Dedifferentiated amniotic fluid mesenchymal stem cell (primary cell): ENCODE results near the gene USP49.

Experiments
- DNase-seq: peaks from one replicate; pipeline ENCODE4 v3.0.0-alpha.2; 2016; ENCODE audit errors: extremely low spot score

Gene USP49

GRCh38 chr6:41929924-41930323 lies 34.7 kb upstream of the USP49 start:
- no peak for DNase-seq

- no peak for DNase-seq
These were observed 32.1 kb upstream of the USP49 start for GRCh38 chr6:41927253-41927652.

- no peak for DNase-seq
These were observed 27.0 kb upstream of the USP49 start for GRCh38 chr6:41922154-41922553.

- DNase-seq, result no peak
These were observed 26.5 kb upstream of the USP49 start for GRCh38 chr6:41921712-41921998.

- DNase-seq, result peak; percentile 94
These were observed 25.9 kb upstream of the USP49 start, which contains the start of the genes BYSL and MED20 for GRCh38 chr6:41920921-41921711. Gene BYSL, plus strand, starts transcription at chr6:41921499. Its CDS starts 64 bp downstream, at chr6:41921563. Gene MED20, minus strand, starts transcription at chr6:41921139. Its CDS starts 121 bp downstream, at chr6:41921018.

GRCh38 chr6:41917528-41917927 lies 22.4 kb upstream of the USP49 start:
- DNase-seq, result peak; percentile 90

GRCh38 chr6:41914869-41915530 lies 19.8 kb upstream of the USP49 start:
- DNase-seq, result no peak

GRCh38 chr6:41914343-41914742 lies 19.2 kb upstream of the USP49 start:
- DNase-seq, result no peak

- DNase-seq, result no peak
These were observed 14.6 kb upstream of the USP49 start for GRCh38 chr6:41909727-41910126.

GRCh38 chr6:41901882-41902519 lies 6.8 kb upstream of the USP49 start:
- DNase-seq, result no peak

- no peak for DNase-seq
These were observed 5.7 kb upstream of the USP49 start for GRCh38 chr6:41900861-41901260.

GRCh38 chr6:41896281-41896680 lies 1.1 kb upstream of the USP49 start:
- peak; percentile 4 for DNase-seq

GRCh38 chr6:41894366-41895299 lies 542 bp downstream of the USP49 start:
- no peak for DNase-seq

- DNase-seq, result no peak
These were observed 2.1 kb downstream of the USP49 start for GRCh38 chr6:41892921-41893564.

GRCh38 chr6:41887331-41887751 lies 7.8 kb downstream of the USP49 start:
- DNase-seq, result no peak

- no peak for DNase-seq
These were observed 9.2 kb downstream of the USP49 start for GRCh38 chr6:41885930-41886329.

GRCh38 chr6:41884957-41885356 lies 10.2 kb downstream of the USP49 start:
- no peak for DNase-seq

- DNase-seq, result no peak
These were observed 13.7 kb downstream of the USP49 start for GRCh38 chr6:41881506-41881905.

GRCh38 chr6:41878961-41879405 lies 16.2 kb downstream of the USP49 start:
- DNase-seq, result peak; percentile 58

GRCh38 chr6:41878246-41878645 lies 16.9 kb downstream of the USP49 start:
- peak; percentile 62 for DNase-seq

GRCh38 chr6:41877051-41877680 lies 18.0 kb downstream of the USP49 start:
- no peak for DNase-seq
